Smooth muscle cell (in vitro differentiated cells): ENCODE measurements around the gene SCARB2. TPM values are rescaled to one million over a fixed set of nuclear protein-coding genes. Genes with fewer than 3 reads are reported as not detected.

Experiments used
- DNase-seq: peaks from one replicate; lab custom pipeline; 2025; ENCODE audit not compliant: unreplicated experiment; lab: John Stamatoyannopoulos, UW
- H2AFZ ChIP-seq: fragments of 200-600 bp; sonication (generic); 2 replicates; pipeline ENCODE4 v1.6.0; 2016; ENCODE audit warnings: antibody characterized with exemption, low read depth, mild to moderate bottlenecking
- H3F3A ChIP-seq: fragments of 200-600 bp; sonication (generic); 2 replicates; pipeline ENCODE4 v1.6.0; 2017; ENCODE audit warnings: antibody characterized with exemption, low read depth
- H3K27ac ChIP-seq: fragments of 200-600 bp; sonication (generic); 2 replicates; pipeline ENCODE4 v1.5.1; 2016; ENCODE audit warnings: low read depth, mild to moderate bottlenecking
- H3K27me3 ChIP-seq: fragments of 200-600 bp; sonication (generic); 2 replicates; pipeline ENCODE4 v1.6.1; 2016; ENCODE audit warnings: low read depth, mild to moderate bottlenecking
- H3K36me3 ChIP-seq: fragments of 200-600 bp; sonication (generic); 2 replicates; pipeline ENCODE4 v1.5.1; 2016; ENCODE audit warnings: low read depth
- H3K4me1 ChIP-seq: fragments of 200-600 bp; sonication (generic); 2 replicates; pipeline ENCODE4 v1.5.1; 2016; ENCODE audit warnings: low read depth
- H3K4me2 ChIP-seq: fragments of 200-600 bp; sonication (generic); 2 replicates; pipeline ENCODE4 v1.6.0; 2016; ENCODE audit warnings: mild to moderate bottlenecking
- H3K4me3 ChIP-seq: fragments of 200-600 bp; sonication (generic); 2 replicates; pipeline ENCODE4 v1.5.1; 2016; ENCODE audit warnings: mild to moderate bottlenecking
- H3K79me2 ChIP-seq: fragments of 200-600 bp; sonication (generic); 2 replicates; pipeline ENCODE4 v1.6.0; 2016; ENCODE audit warnings: low read depth, mild to moderate bottlenecking
- H3K9ac ChIP-seq: fragments of 200-600 bp; sonication (generic); 2 replicates; pipeline ENCODE4 v1.6.0; 2016; ENCODE audit warnings: low read depth
- H3K9me3 ChIP-seq: fragments of 200-600 bp; sonication (generic); replicated peaks from 2 replicates; pipeline ENCODE4 v1.5.1; 2016; ENCODE audit warnings: low read depth
- H4K20me1 ChIP-seq: fragments of 200-600 bp; sonication (generic); 2 replicates; pipeline ENCODE4 v1.6.0; 2016; ENCODE audit warnings: low read depth
- WGBS: methylation state at CpG from one replicate; pipeline ENCODE4 v1.1.7; 2016; ENCODE audit warnings: low lambda C conversion rate; 5-methylcytosine and 5-hydroxymethylcytosine counted together
- polyA plus RNA-seq: library from polyadenylated mRNA; unstranded; fragments of >200 nt; fragmentation: Nextera tagmentation; extraction: Ambion mirVana; gene quantifications from 2 replicates; pipeline ENCODE4 v1.2.1, GENCODE V29; 2016
- total RNA-seq: library from RNA; depleted of rRNA; stranded (reverse); fragments of >200 nt; gene quantifications from 2 replicates; pipeline ENCODE4 v1.2.3, GENCODE V29; 2014
- TF ChIP-seq, protein P1 (sequence below): fragments of 200-600 bp; sonication (generic); IDR thresholded peaks from 2 replicates; pipeline ENCODE4 v1.5.1; 2017; ENCODE audit warnings: borderline replicate concordance, mild to moderate bottlenecking, antibody characterized with exemption; ENCODE audit not compliant: insufficient read depth, poor library complexity, severe bottlenecking

SCARB2 gene
- total and polyA plus RNA-seq, 2 experiments from 2014 or later = 162 to 270 TPM

DNA sequence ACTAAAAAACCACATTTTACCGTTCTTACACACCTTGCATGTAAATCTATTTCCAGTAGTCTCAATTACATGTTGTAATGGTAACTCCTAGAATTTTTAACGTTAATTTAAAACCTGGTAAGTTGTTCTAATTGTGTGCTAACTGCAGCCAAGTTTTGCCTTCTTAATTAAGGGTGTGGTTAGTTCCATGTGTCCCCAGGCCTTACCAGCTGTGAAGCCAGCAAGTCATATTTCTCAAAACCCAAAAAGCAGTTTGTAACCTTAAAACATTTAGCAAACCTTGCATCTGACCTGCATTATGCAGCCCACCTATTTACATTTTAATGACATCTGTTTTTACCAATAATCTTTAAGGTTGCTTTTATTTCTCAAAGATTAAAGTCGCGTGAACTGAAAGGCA is 19.5 kb upstream of the SCARB2 start:
- H3K9ac ChIP-seq = no peak overlapping the region
- H2AFZ ChIP-seq = peak overlapping the region; percentile 77
- no peaks in the 10 kb centered on the region for H3K36me3 ChIP-seq
- peak overlapping the region; percentile 48 for H3K27ac ChIP-seq
- TF ChIP-seq, protein P1, sequence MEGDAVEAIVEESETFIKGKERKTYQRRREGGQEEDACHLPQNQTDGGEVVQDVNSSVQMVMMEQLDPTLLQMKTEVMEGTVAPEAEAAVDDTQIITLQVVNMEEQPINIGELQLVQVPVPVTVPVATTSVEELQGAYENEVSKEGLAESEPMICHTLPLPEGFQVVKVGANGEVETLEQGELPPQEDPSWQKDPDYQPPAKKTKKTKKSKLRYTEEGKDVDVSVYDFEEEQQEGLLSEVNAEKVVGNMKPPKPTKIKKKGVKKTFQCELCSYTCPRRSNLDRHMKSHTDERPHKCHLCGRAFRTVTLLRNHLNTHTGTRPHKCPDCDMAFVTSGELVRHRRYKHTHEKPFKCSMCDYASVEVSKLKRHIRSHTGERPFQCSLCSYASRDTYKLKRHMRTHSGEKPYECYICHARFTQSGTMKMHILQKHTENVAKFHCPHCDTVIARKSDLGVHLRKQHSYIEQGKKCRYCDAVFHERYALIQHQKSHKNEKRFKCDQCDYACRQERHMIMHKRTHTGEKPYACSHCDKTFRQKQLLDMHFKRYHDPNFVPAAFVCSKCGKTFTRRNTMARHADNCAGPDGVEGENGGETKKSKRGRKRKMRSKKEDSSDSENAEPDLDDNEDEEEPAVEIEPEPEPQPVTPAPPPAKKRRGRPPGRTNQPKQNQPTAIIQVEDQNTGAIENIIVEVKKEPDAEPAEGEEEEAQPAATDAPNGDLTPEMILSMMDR = no peak
- H3K79me2 ChIP-seq = no peaks in the 10 kb centered on the region
- no peaks in the 10 kb centered on the region for H3K27me3 ChIP-seq
- no peaks in the 10 kb centered on the region for H3K4me1 ChIP-seq
- peak overlapping the region; percentile 70 for H3K4me2 ChIP-seq
- H3K4me3 ChIP-seq = no peak overlapping the region
- no peak for DNase-seq
- H3F3A ChIP-seq = no peaks in the 10 kb centered on the region
- 65% methylated on average over 4 of the region's 4 CpGs for WGBS
- H3K9me3 ChIP-seq = no peaks in the 10 kb centered on the region
- H4K20me1 ChIP-seq = no peaks in the 10 kb centered on the region

DNA sequence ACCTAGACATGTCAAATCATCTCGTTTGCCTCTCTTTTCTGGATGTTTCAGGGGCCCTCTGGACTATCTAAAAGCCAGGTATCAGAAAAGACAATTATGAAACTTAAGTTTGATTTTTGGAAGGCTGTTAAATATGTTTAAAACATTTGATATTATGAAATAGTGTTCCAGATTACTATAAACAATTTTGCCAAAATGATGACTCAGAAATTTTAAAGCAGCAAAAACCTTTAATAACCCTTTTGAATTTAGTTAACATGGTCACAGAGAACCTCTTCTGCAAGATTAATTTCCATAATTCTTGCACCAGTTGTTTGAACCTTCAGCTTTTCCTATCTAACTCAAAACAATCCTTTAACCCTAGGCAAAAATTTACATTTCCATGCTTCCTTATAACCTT is 19.1 kb upstream of the SCARB2 start:
- Histone ChIP-seq H3K27me3 (no peaks in the 10 kb centered on the region), H3K27ac (no peak overlapping the region), H3K36me3 (no peaks in the 10 kb centered on the region), H4K20me1 (no peaks in the 10 kb centered on the region), H2AFZ (no peak overlapping the region), H3K9me3 (no peaks in the 10 kb centered on the region), H3K4me2 (no peak overlapping the region), H3K79me2 (no peaks in the 10 kb centered on the region), H3K4me1 (no peaks in the 10 kb centered on the region), H3F3A (no peaks in the 10 kb centered on the region), H3K4me3 (no peak overlapping the region), H3K9ac (no peak overlapping the region)
- DNase-seq = no peak
- 90% methylated on average over 1 of the region's 1 CpG for WGBS
- TF ChIP-seq, protein P1 = no peak

DNA sequence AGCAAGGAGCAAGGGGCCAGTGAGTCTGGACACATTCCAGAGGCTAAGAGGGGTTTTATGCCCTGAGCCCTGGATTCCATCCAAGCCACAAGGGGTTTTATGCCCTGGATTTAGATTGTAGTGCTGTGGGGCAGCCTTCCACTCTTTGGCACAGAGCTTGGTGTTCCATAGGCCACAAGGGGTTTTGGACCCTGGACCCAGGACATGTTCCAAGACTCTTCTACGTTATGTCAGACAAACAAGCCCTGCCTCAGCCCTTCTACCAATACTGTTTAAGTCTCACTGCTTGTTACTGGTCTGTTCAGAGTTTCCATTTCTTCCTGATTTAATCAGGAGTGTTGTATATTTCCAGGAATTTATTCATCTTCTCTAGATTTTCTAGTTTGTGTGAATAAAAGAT is 12.8 kb upstream of the SCARB2 start:
- Histone ChIP-seq H3K36me3 (no peaks in the 10 kb centered on the region), H3K79me2 (no peaks in the 10 kb centered on the region), H3K27me3 (no peaks in the 10 kb centered on the region), H3K4me2 (no peak overlapping the region), H3K4me1 (no peaks in the 10 kb centered on the region), H3K27ac (no peak overlapping the region), H3F3A (no peaks in the 10 kb centered on the region), H4K20me1 (no peaks in the 10 kb centered on the region), H3K4me3 (no peak overlapping the region), H3K9ac (no peak overlapping the region), H3K9me3 (no peaks in the 10 kb centered on the region), H2AFZ (no peak overlapping the region)
- no peak for DNase-seq
- TF ChIP-seq, protein P1 = no peak
- WGBS = 0% methylated on average over 1 of the region's 1 CpG

DNA sequence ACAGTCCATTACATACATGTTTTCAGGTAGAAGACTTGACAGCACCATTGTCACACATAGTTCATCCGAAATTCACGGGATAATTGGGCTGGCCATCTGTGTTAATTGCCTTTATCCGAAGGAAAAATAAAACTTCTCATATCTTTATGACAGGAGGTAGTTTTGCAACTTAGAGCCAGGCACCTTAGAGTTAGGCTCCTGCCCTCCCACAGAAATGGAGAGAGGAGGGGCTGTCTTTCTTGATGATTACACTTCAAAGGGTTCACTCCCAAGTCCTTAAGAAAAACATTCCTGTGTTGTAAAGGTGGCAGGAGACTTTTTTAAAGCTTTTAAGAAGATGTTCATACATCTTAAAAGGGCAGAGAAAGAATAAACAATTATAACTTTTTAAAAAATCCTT is 10.5 kb upstream of the SCARB2 start:
- 79% methylated on average over 3 of the region's 3 CpGs for WGBS
- H3K9me3 ChIP-seq = no peaks in the 10 kb centered on the region

More for the DNA sequence above, 10.5 kb upstream of the SCARB2 start:
- H3K36me3 ChIP-seq = no peaks in the 10 kb centered on the region
- H3K4me1 ChIP-seq = no peaks in the 10 kb centered on the region
- no peak for DNase-seq
- H3K79me2 ChIP-seq = no peaks in the 10 kb centered on the region
- H3K4me3 ChIP-seq = no peak overlapping the region
- H4K20me1 ChIP-seq = no peaks in the 10 kb centered on the region
- H3K9ac ChIP-seq = no peak overlapping the region
- H3K4me2 ChIP-seq = no peak overlapping the region
- no peak overlapping the region for H3K27ac ChIP-seq
- H3K27me3 ChIP-seq = no peaks in the 10 kb centered on the region
- TF ChIP-seq, protein P1 = no peak
- no peaks in the 10 kb centered on the region for H3F3A ChIP-seq
- H2AFZ ChIP-seq = no peak overlapping the region
